ENCODE results near the gene CBLN2.

DNA sequence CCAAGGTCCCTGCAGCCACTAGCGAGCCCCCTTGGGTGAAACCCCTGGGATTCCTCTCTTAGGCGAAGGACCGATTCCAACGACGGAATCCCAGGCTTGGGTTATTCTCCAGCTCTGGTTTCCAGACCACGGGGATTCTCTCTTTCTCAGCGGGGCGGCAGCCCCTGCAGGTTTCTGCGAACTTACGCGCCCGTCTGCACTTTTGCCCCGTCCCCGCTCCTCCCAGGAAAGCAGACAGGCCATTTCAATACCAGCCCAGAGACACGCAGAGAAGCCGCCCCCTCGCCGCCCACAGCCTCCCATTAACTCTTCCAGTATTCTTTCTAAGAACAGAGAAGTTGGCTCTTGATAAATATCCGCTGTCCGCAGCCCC lies 1.2 kb downstream of the CBLN2 start:
- TF ChIP-seq CTCF (IDR thresholded peaks at IDR 0.05; ENCODE audit: poor library complexity) (no peak), EZH2 (IDR thresholded peaks at IDR 0.05; ENCODE audit: borderline replicate concordance) (no peak), EZH2phosphoT487 (IDR thresholded peaks at IDR 0.05; ENCODE audit: low read depth, severe bottlenecking, unreplicated experiment) (no peak)

Measured in hepatocyte (in vitro differentiated cells).